Ovary (tissue), 9 donors: ENCODE data around the gene FKBP6. TPM values are rescaled to one million over a fixed set of nuclear protein-coding genes. Genes with fewer than 3 reads are reported as not detected.
"Not testable (repeated sequence)": the region's sequence is repeated elsewhere in the genome, so short reads cannot be mapped to it uniquely, and the experiment has no call there.

Experiments used
- DNase-seq, 5 donors: peaks; one replicate each; pipeline ENCODE4 v3.0.0-alpha.2; 2019 to 2020
- H3K27ac ChIP-seq, 2 donors: fragments of 200-600 bp; one replicate each; pipeline versions ENCODE4 v1.5.1 to v1.8.0; 2019 to 2022
- H3K27me3 ChIP-seq: fragments of 200-600 bp; one replicate; pipeline ENCODE4 v1.8.0; 2022
- H3K36me3 ChIP-seq: fragments of 200-600 bp; sonication (generic); one replicate; pipeline ENCODE4 v1.5.1; 2019
- H3K4me1 ChIP-seq: one replicate; pipeline ENCODE4 v1.8.1; 2013; ENCODE audit warnings: mild to moderate bottlenecking, moderate library complexity; ENCODE audit not compliant: insufficient read depth
- H3K4me3 ChIP-seq: fragments of 200-600 bp; sonication (generic); one replicate; pipeline ENCODE4 v1.5.1; 2017
- H3K9me3 ChIP-seq, 2 donors: fragments of 200-600 bp in 1 of 2; sonication (generic) in 1 of 2; one replicate each; pipeline versions ENCODE4 v1.5.1 to v1.8.1; 2013 to 2019; ENCODE audit warnings: mild to moderate bottlenecking in 1 of 2, moderate library complexity in 1 of 2
- CTCF ChIP-seq, 3 donors: fragments of 450-650 bp in 2 of 3; fragments of 200-600 bp in 1 of 3; IDR thresholded peaks; one replicate each; pipeline versions ENCODE4 v1.5.1 to v1.8.0; 2016 to 2022; ENCODE audit warnings: antibody characterized with exemption in 3 of 3, mild to moderate bottlenecking in 1 of 3
- EP300 ChIP-seq: sonication (generic); formaldehyde crosslinking; IDR thresholded peaks from one replicate; pipeline ENCODE4 v1.6.1; 2017; ENCODE audit warnings: antibody characterized with exemption
- POLR2A ChIP-seq: fragments of 450-650 bp; IDR thresholded peaks from one replicate; pipeline ENCODE4 v1.6.1; 2017; ENCODE audit warnings: antibody characterized with exemption, mild to moderate bottlenecking, moderate library complexity
- WGBS, 3 donors: extraction: QIAGEN DNeasy Blood & Tissue Kit in 1 of 3; methylation state at CpG; one replicate each; pipeline versions ENCODE4 v1.1.5 to v1.1.7; 2013 to 2017; 5-methylcytosine and 5-hydroxymethylcytosine counted together
- intact Hi-C, 4 donors: fragments of 100-400 bp; cut with DNase I; formaldehyde crosslinking; loops; one replicate each; pipeline versions ENCODE4 v1.11.0 to v1.15.1; 2022 to 2023
- polyA plus RNA-seq, 2 donors: library from polyadenylated mRNA; stranded (reverse); fragments of 200-250 nt in 1 of 2; fragments of 350-450 nt in 1 of 2; fragmentation: Illumina TruSeq in 1 of 2; extraction: RNeasy Lipid Tissue Mini Kit (QIAGEN cat#74804) in 1 of 2; gene quantifications; one replicate each; pipeline ENCODE4 v1.2.3, GENCODE V29; 2013 to 2014
- total RNA-seq, 7 donors: library from RNA; depleted of rRNA in 2 of 7; stranded (reverse); fragments of >200 nt in 2 of 7; fragmentation: NEBNext Ultra II Directional in 3 of 7; extraction: Animal tissue kit (Norgen Biotek cat#: 25700) in 3 of 7; gene quantifications; one replicate each; pipeline versions ENCODE4 v1.1.0 to v1.2.4, GENCODE V29; 2016 to 2023
- donor health status: DM: no; HTN: no; CAD: no; lungs with moderate emphysema.
- donor health status: DM: no; HTN: no; CAD: no.
- donor health status: Bipolar disorder and iron deficiency.
- donor health status: DM: yes; HTN: yes; CAD: no.
- donor health status: DM: no; HTN: no; CAD: no.
- donor health status: DM: yes; HTN: yes; CAD: no.

The FKBP6 gene
- total and polyA plus RNA-seq, 9 donors, result 0.27 to 0.47 TPM; not detected in 7

GRCh38 chr7:73304071-73304470, 23.9 kb upstream of the FKBP6 start:
- Histone ChIP-seq H3K9me3 (no peaks in the 10 kb centered on the region), H3K27me3 (no peaks in the 10 kb centered on the region), H3K36me3 (no peaks in the 10 kb centered on the region), H3K4me1 (peaks cover under 1% of the 10 kb centered on the region), H3K27ac (no peak overlapping the region), H3K4me3 (no peak overlapping the region)
- DNase-seq, result no peak
- 92 to 94% (median 92%) methylated on average over 12 to 14 of the region's 14 CpGs for WGBS, 3 donors
- TF ChIP-seq EP300 (no peak), CTCF (IDR thresholded peaks at IDR 0.05) (no peak)
- intact Hi-C loops, result no loop called here

GRCh38 chr7:73304612-73305387, 23.2 kb upstream of the FKBP6 start:
- H3K4me3 ChIP-seq, intact Hi-C loops, H3K27me3 ChIP-seq, H3K36me3 ChIP-seq, H3K27ac ChIP-seq, DNase-seq, H3K9me3 ChIP-seq, H3K4me1 ChIP-seq: not testable (repeated sequence)
- WGBS, 3 donors, result 85 to 93% (median 90%) methylated on average over 12 to 13 of the region's 15 CpGs

GRCh38 chr7:73307436-73307835, 20.5 kb upstream of the FKBP6 start:
- Histone ChIP-seq H3K4me3 (no peak overlapping the region), H3K4me1 (peaks cover 5% of the 10 kb centered on the region), H3K9me3 (no peaks in the 10 kb centered on the region), H3K27me3 (no peaks in the 10 kb centered on the region), H3K27ac (no peak overlapping the region), H3K36me3 (no peaks in the 10 kb centered on the region)
- no peak for TF ChIP-seq EP300
- no peak for TF ChIP-seq POLR2A
- TF ChIP-seq CTCF (IDR thresholded peaks at IDR 0.05), result no peak
- no peak for DNase-seq
- intact Hi-C loops, result no loop called here
- WGBS, 3 donors, result 95 to 96% (median 96%) methylated on average over 13 of the region's 13 CpGs

- Histone ChIP-seq H3K4me1 (peaks cover 5% of the 10 kb centered on the region), H3K36me3 (no peaks in the 10 kb centered on the region), H3K27ac (peak overlapping the region in 1 of 2 donors; percentile 40), H3K4me3 (peak overlapping the region; percentile 59), H3K27me3 (no peaks in the 10 kb centered on the region), H3K9me3 (no peaks in the 10 kb centered on the region)
- WGBS, 3 donors, result 12 to 17% (median 13%) methylated on average over 38 to 43 of the region's 43 CpGs
- no peak for DNase-seq
- TF ChIP-seq EP300, result no peak
- no peak for TF ChIP-seq CTCF (IDR thresholded peaks at IDR 0.05)
- no peak for TF ChIP-seq POLR2A
- intact Hi-C loops, result no loop called here
These were observed 19.8 kb upstream of the FKBP6 start for GRCh38 chr7:73308074-73308664.

- Histone ChIP-seq H3K36me3 (no peaks in the 10 kb centered on the region), H3K27me3 (no peaks in the 10 kb centered on the region), H3K4me1 (peaks cover 5% of the 10 kb centered on the region), H3K27ac (peak within 1 kb of the TSS in 1 of 2 donors; percentile 40), H3K9me3 (no peaks in the 10 kb centered on the region), H3K4me3 (peak within 1 kb of the TSS; percentile 59)
- DNase-seq, result peak; percentile 77 to 93 (median 83)
- intact Hi-C loops, result no loop called here
- whole genome bisulfite sequencing, 3 donors, result 12 to 18% (median 14%) methylated on average over 37 to 40 of the region's 40 CpGs
- TF ChIP-seq POLR2A, result no peak
- no peak for TF ChIP-seq CTCF (IDR thresholded peaks at IDR 0.05)
- no peak for TF ChIP-seq EP300
These were observed 19.2 kb upstream of the FKBP6 start, which contains the start of gene NSUN5 for GRCh38 chr7:73308665-73309214. TSS of gene NSUN5 (minus strand) at chr7:73308826. CDS start at chr7:73308790, 36 bp downstream.

GRCh38 chr7:73311421-73311820, 16.5 kb upstream of the FKBP6 start:
- WGBS, 3 donors, result 81 to 91% (median 85%) methylated on average over 7 of the region's 7 CpGs
- H3K4me1 ChIP-seq, H3K9me3 ChIP-seq, H3K27ac ChIP-seq, H3K4me3 ChIP-seq, H3K36me3 ChIP-seq, intact Hi-C loops, H3K27me3 ChIP-seq, DNase-seq: not testable (repeated sequence)
